ENCODE results near the gene SPTBN4.

Gene SPTBN4

DNA sequence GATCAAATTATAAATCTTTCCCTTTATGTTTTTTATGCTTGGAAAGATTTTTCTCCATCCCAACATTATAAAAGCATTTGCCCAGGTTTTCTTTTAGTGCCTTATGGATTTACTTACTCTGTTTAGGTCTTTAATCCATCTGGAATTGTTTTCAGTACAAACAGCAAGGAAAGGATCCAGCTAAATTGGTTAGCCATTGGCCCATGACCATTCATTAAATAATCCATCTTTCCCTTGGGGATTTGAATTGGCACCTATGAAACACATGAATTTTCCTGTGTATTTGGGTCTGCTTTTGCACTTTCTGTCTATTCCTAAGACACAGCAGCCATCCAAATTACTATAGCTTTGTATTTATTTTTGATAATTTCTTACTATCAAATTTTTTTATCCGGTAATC is 81.0 kb downstream of the SPTBN4 start:
- Histone ChIP-seq H3K27ac (ENCODE audit: low read depth, low read length) (no peak overlapping the region), H4K20me1 (ENCODE audit: low read depth, low read length) (no peaks in the 10 kb centered on the region), H3F3A (ENCODE audit: insufficient read depth) (no peaks in the 10 kb centered on the region), H3K9me2 (replicated peaks; ENCODE audit: insufficient read depth, low read length) (no peaks in the 10 kb centered on the region), H3K79me2 (ENCODE audit: insufficient read depth, low read length) (no peaks in the 10 kb centered on the region), H3K4me3 (ENCODE audit: insufficient read depth, low read length, poor library complexity, severe bottlenecking) (no peak overlapping the region), H3K9me3 (ENCODE audit: insufficient read depth, low read length) (no peaks in the 10 kb centered on the region), H3K36me3 (ENCODE audit: low read length) (no peaks in the 10 kb centered on the region), H3K9ac (ENCODE audit: low read length) (no peak overlapping the region), H3K4me2 (ENCODE audit: low read depth, low read length, poor library complexity, severe bottlenecking) (no peak overlapping the region), H3K27me3 (ENCODE audit: low read length) (no peaks in the 10 kb centered on the region), H2AFZ (ENCODE audit: low read depth, low read length, severe bottlenecking) (no peak overlapping the region)
- TF ChIP-seq, protein P1, sequence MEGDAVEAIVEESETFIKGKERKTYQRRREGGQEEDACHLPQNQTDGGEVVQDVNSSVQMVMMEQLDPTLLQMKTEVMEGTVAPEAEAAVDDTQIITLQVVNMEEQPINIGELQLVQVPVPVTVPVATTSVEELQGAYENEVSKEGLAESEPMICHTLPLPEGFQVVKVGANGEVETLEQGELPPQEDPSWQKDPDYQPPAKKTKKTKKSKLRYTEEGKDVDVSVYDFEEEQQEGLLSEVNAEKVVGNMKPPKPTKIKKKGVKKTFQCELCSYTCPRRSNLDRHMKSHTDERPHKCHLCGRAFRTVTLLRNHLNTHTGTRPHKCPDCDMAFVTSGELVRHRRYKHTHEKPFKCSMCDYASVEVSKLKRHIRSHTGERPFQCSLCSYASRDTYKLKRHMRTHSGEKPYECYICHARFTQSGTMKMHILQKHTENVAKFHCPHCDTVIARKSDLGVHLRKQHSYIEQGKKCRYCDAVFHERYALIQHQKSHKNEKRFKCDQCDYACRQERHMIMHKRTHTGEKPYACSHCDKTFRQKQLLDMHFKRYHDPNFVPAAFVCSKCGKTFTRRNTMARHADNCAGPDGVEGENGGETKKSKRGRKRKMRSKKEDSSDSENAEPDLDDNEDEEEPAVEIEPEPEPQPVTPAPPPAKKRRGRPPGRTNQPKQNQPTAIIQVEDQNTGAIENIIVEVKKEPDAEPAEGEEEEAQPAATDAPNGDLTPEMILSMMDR (IDR thresholded peaks at IDR 0.05; ENCODE audit: insufficient read depth, low read length, poor library complexity, severe bottlenecking), result no peak
- TF ChIP-seq EZH2phosphoT487 (conservative IDR thresholded peaks at IDR 0.05; ENCODE audit: low read length), result no peak

DNA sequence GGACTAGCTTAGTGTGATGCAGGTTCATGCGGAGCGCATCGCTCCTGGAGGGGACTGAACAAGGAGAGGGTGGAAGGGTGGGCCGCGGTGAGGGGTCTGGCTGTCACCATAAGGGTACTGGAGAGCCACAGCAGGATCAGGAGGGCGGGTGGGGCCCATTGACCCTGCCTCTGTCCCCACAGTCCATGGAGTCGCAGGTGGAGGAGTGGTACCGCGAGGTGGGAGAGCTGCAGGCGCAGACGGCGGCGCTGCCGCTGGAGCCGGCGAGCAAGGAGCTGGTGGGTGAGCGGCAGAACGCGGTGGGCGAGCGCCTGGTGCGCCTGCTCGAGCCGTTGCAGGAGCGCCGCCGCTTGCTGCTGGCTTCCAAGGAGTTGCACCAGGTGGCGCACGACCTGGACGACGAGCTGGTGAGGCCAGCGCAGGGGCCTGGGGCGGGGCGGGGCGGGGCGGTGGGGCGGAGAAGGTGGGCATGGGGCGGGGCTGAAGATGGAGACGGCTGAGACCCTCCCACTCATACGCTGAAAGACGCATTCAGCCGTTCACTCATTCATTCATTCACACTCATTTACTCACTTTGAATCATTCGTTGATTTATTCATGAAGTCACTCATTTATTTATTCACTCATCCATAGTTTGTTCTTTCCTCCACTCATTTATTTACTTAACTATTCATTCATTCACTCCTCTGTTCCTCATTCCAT is 82.4 kb downstream of the SPTBN4 start:
- Histone ChIP-seq H3K79me2 (ENCODE audit: insufficient read depth, low read length) (no peaks in the 10 kb centered on the region), H3K36me3 (ENCODE audit: low read length) (no peaks in the 10 kb centered on the region), H3K27me3 (ENCODE audit: low read length) (no peaks in the 10 kb centered on the region), H4K20me1 (ENCODE audit: low read depth, low read length) (no peaks in the 10 kb centered on the region), H3K9me3 (ENCODE audit: insufficient read depth, low read length) (no peaks in the 10 kb centered on the region), H3K9me2 (replicated peaks; ENCODE audit: insufficient read depth, low read length) (no peaks in the 10 kb centered on the region), H3K27ac (ENCODE audit: low read depth, low read length) (no peak overlapping the region), H3F3A (ENCODE audit: insufficient read depth) (no peaks in the 10 kb centered on the region), H3K4me3 (ENCODE audit: insufficient read depth, low read length, poor library complexity, severe bottlenecking) (no peak overlapping the region), H3K4me2 (ENCODE audit: low read depth, low read length, poor library complexity, severe bottlenecking) (peak overlapping the region; percentile 36), H2AFZ (ENCODE audit: low read depth, low read length, severe bottlenecking) (no peak overlapping the region), H3K9ac (ENCODE audit: low read length) (no peak overlapping the region)
- TF ChIP-seq, protein P1 (IDR thresholded peaks at IDR 0.05; ENCODE audit: insufficient read depth, low read length, poor library complexity, severe bottlenecking), result peak; percentile 29
- no peak for TF ChIP-seq EZH2phosphoT487 (conservative IDR thresholded peaks at IDR 0.05; ENCODE audit: low read length)

DNA sequence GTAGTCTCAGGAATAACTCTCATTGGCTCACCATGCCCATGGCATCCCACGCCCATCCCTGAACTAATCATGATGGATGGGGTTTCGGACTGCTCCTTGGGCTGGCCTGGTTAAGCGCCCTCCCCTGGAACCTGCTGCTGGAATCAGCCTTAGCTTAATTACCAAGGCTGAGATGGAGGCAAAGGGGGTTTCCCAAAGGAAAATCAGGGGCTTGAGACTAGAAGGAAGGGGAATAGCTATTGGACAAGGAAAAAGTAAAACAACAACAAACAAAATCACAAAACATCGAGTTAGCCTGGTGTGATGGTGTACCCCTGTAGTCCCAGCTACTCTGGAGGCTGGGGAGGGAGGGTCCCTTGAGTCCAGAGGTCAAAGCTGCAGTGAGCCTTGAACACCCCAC is 84.2 kb downstream of the SPTBN4 start:
- Histone ChIP-seq H4K20me1 (ENCODE audit: low read depth, low read length) (no peaks in the 10 kb centered on the region), H3K4me2 (ENCODE audit: low read depth, low read length, poor library complexity, severe bottlenecking) (no peak overlapping the region), H3K27ac (ENCODE audit: low read depth, low read length) (no peak overlapping the region), H3K9me3 (ENCODE audit: insufficient read depth, low read length) (no peaks in the 10 kb centered on the region), H3K9me2 (replicated peaks; ENCODE audit: insufficient read depth, low read length) (no peaks in the 10 kb centered on the region), H3F3A (ENCODE audit: insufficient read depth) (no peaks in the 10 kb centered on the region), H3K79me2 (ENCODE audit: insufficient read depth, low read length) (no peaks in the 10 kb centered on the region), H3K36me3 (ENCODE audit: low read length) (no peaks in the 10 kb centered on the region), H2AFZ (ENCODE audit: low read depth, low read length, severe bottlenecking) (no peak overlapping the region), H3K27me3 (ENCODE audit: low read length) (no peaks in the 10 kb centered on the region), H3K9ac (ENCODE audit: low read length) (no peak overlapping the region), H3K4me3 (ENCODE audit: insufficient read depth, low read length, poor library complexity, severe bottlenecking) (no peak overlapping the region)
- TF ChIP-seq, protein P1 (IDR thresholded peaks at IDR 0.05; ENCODE audit: insufficient read depth, low read length, poor library complexity, severe bottlenecking), result no peak
- TF ChIP-seq EZH2phosphoT487 (conservative IDR thresholded peaks at IDR 0.05; ENCODE audit: low read length), result no peak

Data from SU-DHL-6 (cell line).